HG03159 (cell line): ENCODE measurements around the gene SYNC.
"Not testable (repeated sequence)": the region's sequence is repeated elsewhere in the genome, so short reads cannot be mapped to it uniquely, and the experiment has no call there.

Source experiments
- ATAC-seq: cut with Tn5 transposase; IDR thresholded peaks from one replicate; pipeline ENCODE4 v1.9.1; 2021; ENCODE audit warnings: mild to moderate bottlenecking, moderate library complexity; ENCODE audit not compliant: unreplicated experiment

The SYNC gene

DNA sequence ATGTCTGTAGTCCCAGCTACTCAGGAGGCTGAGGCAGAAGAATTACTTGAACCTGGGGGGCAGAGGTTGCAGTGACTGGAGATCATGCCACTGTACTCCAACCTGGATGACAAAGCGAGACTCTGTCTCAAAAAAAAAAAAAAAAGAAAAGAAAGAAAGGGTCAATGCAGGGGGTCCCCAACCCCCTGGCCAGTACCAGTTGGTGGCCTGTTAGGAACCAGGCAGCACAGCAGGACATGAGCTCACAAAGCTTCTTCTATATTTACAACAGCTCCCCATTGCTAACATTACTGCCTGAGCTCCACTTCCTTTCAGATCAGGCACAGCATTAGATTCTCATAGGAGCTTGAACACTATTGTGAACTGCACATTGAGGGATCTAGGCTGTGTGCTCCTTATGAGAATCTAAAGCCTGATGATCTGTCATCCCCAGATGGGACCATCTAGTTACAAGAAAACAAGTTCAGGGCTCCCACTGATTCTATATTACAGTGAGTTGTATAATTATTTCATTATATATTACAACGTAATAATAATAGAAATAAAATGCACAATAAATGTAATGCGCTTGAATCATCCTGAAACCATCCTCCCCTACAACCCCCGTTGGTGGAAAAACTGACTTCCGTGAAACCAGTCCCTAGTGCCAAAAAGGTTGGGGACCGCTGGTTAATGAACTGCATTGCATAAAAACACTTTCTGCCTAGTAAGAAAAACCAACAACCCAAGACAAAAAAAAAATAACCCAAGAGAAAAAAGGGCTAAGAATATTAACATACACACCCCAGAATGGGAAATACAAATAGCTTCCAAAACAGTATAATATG is 55.0 kb downstream of the SYNC start:
- ATAC-seq: no peak

DNA sequence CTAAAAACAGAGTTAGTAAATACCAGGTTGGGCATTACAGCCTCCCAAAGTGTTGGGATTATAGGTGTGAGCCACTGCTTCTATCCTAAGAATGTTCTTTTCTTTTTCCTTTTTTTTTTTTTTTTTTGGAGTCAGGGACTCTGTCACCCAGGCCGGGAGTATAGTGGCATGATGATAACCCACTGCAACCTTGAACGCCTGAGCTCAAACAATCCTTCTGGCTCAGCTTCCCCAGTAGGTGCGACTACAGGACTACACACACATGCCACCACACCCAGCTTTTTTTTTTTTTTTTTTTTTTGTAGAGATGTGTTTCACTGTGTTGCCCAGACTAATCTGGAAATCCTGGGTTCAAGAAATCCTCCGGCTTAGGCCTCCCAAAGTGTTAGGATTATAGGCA is 58.1 kb downstream of the SYNC start:
- no peak for ATAC-seq

DNA sequence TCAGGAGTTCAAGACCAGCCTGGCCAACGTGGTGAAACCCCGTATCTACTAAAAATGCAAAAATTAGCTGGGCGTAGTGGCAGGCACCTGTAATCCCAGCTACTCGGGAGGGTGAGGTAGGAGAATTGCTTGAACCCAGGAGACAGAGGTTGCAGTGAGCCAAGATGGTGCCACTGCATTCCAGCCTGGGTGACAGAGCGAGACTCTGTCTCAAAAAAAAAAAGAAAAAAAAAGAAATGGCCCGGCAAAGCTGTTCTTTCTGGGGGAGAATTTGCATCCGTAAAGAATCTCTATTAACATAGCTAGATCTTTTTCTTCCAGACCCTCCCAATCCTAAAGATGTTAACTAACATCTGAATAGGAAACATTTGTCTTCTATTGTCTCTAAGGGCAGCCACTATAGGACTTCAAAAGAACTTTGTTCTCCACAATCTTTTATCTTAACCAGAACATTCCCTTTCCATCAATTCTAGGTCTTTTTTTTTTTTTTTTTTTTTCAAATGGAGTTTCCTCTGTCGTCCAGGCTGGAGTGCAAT is 60.2 kb downstream of the SYNC start:
- ATAC-seq: not testable (repeated sequence)

DNA sequence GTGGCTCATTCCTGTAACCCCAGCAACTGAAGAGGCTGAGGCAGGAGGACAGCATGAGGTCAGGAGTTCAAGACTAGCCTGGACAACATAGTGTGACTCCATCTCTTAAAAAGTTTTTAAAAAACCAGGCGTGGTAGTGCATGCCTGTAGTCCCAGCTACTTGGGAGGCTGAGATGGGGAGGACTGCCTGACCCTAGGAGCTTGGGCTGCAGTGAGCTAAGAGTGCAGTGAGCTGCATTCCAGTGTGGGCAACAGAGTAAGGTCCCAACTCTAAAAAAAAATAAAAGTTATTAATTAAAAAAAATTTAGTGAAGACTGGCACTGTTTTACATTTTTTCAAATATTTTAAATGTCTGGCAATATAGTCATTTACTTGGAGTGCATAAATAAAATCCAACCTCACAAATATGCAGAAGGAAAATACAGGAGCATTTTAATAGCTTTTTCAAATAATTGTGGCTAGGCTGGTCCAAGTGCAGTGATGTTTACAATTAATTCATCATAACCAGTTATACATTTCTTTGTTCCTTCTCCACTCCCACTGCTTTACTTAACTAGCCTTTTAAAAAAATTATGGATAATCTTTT is 63.0 kb downstream of the SYNC start:
- no peak for ATAC-seq

DNA sequence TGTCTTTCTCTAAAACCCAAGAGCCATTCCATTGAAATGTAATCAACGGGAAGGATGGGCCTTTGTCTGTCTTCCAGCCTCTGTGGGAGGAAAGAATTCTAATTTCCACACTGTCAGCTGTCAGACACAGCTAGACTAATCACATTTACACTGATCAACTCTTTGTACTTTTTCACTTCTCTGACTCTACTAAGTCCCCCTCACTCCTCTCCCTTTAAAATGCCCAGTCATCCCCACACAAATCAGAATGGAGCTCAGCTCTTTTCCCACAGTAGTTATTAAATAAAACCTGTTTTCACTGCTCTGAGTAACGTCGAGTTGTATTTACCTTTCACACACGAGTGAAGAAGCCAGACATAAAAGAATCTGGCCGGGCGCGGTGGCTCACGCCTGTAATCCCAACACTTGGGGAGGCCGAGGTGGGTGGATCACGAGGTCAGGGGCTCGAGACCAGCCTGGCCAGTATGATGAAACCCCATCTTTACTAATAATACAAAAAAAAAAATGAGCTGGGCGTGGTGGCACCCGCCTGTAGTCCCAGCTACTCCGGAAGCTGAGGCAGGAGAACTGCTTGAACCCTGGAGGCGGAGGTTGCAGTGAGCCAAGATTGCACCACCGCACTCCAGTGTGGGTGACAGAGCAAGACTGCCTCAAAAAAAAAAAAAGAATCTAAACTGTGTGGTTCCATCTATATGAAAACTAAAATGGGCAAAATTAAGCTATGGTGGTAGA is 65.5 kb downstream of the SYNC start:
- no peak for ATAC-seq

DNA sequence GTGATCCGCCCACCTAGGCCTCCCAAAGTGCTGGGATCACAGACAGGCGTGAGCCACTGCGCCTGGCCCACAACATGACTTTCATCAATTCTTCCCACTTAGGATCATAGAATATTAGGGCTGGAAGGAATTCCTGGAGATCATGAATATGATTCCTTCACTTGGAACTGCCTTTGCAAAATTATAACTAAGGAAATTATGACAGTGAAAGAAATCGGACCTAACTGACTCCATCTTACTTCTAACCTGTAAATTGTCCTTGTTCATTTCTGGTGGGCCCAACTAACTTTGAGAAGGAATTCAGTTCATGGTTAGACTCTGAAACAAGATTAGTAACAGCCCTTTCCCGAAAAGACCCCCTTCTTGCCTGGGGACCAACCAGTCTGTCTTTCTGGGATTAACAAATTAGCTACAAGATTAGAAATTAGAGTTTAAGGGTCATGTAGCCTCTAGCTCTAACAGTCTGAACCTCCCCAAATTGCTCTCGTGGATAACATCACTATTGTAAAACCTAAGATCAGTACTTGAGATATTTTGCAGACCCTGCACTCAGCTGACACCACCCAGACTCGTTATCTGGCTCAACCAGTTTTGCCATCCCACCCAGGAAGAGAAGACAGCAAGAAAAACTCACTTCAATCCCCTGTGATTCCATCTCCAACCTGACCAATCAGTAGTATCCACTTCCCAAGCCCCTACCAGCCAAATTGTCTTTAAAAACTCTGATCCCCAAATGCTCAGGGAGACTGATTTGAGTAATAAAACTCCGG is 66.9 kb downstream of the SYNC start:
- no peak for ATAC-seq

DNA sequence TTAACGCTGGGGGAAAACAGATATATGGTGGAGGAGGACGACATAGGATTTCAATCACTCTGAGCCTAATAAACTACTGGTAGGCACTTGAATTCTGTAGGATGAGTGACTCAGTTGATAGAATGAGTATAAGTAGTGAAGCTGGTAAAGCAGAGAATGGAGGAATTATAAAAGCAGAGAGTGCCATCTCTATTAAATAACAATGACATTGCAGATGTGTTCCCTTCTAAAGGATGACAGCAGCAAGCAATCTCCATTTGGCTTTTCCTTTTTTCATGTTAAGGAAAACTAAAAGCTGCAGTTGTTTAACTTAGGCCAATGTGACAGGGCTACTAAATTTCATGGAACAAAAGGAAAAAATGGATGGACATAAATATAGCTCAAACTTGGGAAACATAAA is 69.7 kb downstream of the SYNC start:
- ATAC-seq: no peak

DNA sequence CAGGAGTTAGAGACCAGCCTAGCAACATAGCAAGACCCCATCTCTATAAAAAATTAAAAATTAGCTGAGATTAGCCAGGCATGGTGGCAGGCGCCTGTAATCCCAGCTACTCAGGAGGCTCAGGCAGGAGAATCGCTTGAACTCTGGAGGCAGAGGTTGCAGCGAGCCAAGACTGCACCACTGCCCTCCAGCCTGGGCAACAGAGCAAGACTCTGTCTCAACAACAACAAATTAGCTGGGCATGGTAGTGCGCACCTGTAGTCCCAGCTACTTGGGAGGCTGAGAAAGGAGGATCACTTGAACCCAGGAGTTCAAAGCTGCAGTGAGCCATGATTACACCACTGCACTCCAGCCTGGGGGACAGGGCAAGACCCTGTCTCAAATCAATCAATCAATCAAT is 72.4 kb downstream of the SYNC start:
- ATAC-seq: not testable (repeated sequence)
